Measurements from ENCODE around the gene SVIL.
"Not testable (repeated sequence)": the region's sequence is repeated elsewhere in the genome, so short reads cannot be mapped to it uniquely, and the experiment has no call there.

- TF ChIP-seq, protein P1, sequence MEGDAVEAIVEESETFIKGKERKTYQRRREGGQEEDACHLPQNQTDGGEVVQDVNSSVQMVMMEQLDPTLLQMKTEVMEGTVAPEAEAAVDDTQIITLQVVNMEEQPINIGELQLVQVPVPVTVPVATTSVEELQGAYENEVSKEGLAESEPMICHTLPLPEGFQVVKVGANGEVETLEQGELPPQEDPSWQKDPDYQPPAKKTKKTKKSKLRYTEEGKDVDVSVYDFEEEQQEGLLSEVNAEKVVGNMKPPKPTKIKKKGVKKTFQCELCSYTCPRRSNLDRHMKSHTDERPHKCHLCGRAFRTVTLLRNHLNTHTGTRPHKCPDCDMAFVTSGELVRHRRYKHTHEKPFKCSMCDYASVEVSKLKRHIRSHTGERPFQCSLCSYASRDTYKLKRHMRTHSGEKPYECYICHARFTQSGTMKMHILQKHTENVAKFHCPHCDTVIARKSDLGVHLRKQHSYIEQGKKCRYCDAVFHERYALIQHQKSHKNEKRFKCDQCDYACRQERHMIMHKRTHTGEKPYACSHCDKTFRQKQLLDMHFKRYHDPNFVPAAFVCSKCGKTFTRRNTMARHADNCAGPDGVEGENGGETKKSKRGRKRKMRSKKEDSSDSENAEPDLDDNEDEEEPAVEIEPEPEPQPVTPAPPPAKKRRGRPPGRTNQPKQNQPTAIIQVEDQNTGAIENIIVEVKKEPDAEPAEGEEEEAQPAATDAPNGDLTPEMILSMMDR (conservative IDR thresholded peaks at IDR 0.05): not testable (repeated sequence)
- not testable (repeated sequence) for TF ChIP-seq ZFX (IDR thresholded peaks at IDR 0.05)
Measured at GRCh38 chr10:29507750-29508149, 127.0 kb downstream of the SVIL start.

Data from C4-2B (cell line).